Stimulated activated naive B cell treated with anti-CD40 and anti-IgM and Interleukin-4, amounts not matched to agents 10 μg/mL and 1 μg/mL and 100 μg/mL, for 72 hours (primary cell): ENCODE data around the gene GCA.
A peak's percentile ranks its signal among the peaks of the same experiment; 100 is the strongest.

ENCODE experiments used
- ATAC-seq, 2 donors: fragments of 150-1000 bp; cut with Tn5 transposase; replicated peaks; 2 replicates each; pipeline ENCODE4 v1.10.0; 2021; ENCODE audit warnings: moderate library complexity in 1 of 2
- DNase-seq: peaks from one replicate; pipeline ENCODE4 v3.0.0; 2021
- H3K27ac Mint-ChIP-seq: one replicate; pipeline ENCODE4 v1.8.0; 2022; ENCODE audit warnings: mild to moderate bottlenecking, mixed read lengths
- H3K27me3 Mint-ChIP-seq, 2 donors: one replicate each; pipeline ENCODE4 v1.8.0; 2022; ENCODE audit warnings: mixed read lengths in 2 of 2
- H3K36me3 Mint-ChIP-seq, 2 donors: one replicate each; pipeline ENCODE4 v1.8.0; 2022; ENCODE audit warnings: mixed read lengths in 2 of 2, mild to moderate bottlenecking in 1 of 2
- H3K4me1 Mint-ChIP-seq, 2 donors: one replicate each; pipeline ENCODE4 v1.8.0; 2022; ENCODE audit warnings: mixed read lengths in 2 of 2, mild to moderate bottlenecking in 1 of 2
- H3K4me3 Mint-ChIP-seq, 2 donors: one replicate each; pipeline ENCODE4 v1.8.0; 2022; ENCODE audit warnings: mild to moderate bottlenecking in 2 of 2, mixed read lengths in 2 of 2, moderate library complexity in 1 of 2
- H3K9me3 Mint-ChIP-seq, 2 donors: one replicate each; pipeline ENCODE4 v1.8.0; 2022; ENCODE audit warnings: mixed read lengths in 2 of 2, mild to moderate bottlenecking in 1 of 2

Gene GCA

GRCh38 chr2:162317861-162318327 is 26.0 kb upstream of the GCA start:
- H3K36me3 Mint-ChIP-seq, result peaks cover 9 to 16% of the 10 kb centered on the region in 2 donors
- peak overlapping the region; percentile 99 for H3K27ac Mint-ChIP-seq
- DNase-seq (peak; percentile 36), ATAC-seq (peak; percentile 2 to 5)
- H3K9me3 Mint-ChIP-seq, result no peaks in the 10 kb centered on the region
- peaks cover 30 to 60% of the 10 kb centered on the region in 2 donors for H3K4me1 Mint-ChIP-seq
- H3K4me3 Mint-ChIP-seq, result peak overlapping the region; percentile 93 to 96
- no peaks in the 10 kb centered on the region for H3K27me3 Mint-ChIP-seq

GRCh38 chr2:162318328-162319180 is 25.4 kb upstream of the GCA start, which contains the start of gene IFIH1:
Gene IFIH1 (minus strand): TSS chr2:162318684. CDS start chr2:162318307, 377 bp downstream.
- Mint-ChIP-seq H3K27ac (peak within 1 kb of the TSS; percentile 99), H3K36me3 (peaks cover 9 to 16% of the 10 kb centered on the region in 2 donors), H3K9me3 (no peaks in the 10 kb centered on the region), H3K4me1 (peaks cover 30 to 59% of the 10 kb centered on the region in 2 donors), H3K4me3 (peak within 1 kb of the TSS; percentile 93 to 96), H3K27me3 (no peaks in the 10 kb centered on the region)
- DNase-seq (peak; percentile 88), ATAC-seq (peak; percentile 94 to 95)

GRCh38 chr2:162320864-162321517 is 22.9 kb upstream of the GCA start:
- DNase-seq (no peak), ATAC-seq (no peak)
- Mint-ChIP-seq H3K4me1 (peaks cover 20 to 35% of the 10 kb centered on the region in 2 donors), H3K4me3 (no peak overlapping the region), H3K36me3 (peaks cover 2 to 12% of the 10 kb centered on the region in 2 donors), H3K9me3 (no peaks in the 10 kb centered on the region), H3K27me3 (no peaks in the 10 kb centered on the region), H3K27ac (peak overlapping the region; percentile 51)

GRCh38 chr2:162324953-162325352 is 19.0 kb upstream of the GCA start:
- ATAC-seq (no peak), DNase-seq (no peak)
- Mint-ChIP-seq H3K27ac (no peak overlapping the region), H3K36me3 (peaks cover 2 to 9% of the 10 kb centered on the region in 2 donors), H3K4me3 (no peak overlapping the region), H3K4me1 (peaks cover 10 to 16% of the 10 kb centered on the region in 2 donors), H3K9me3 (no peaks in the 10 kb centered on the region), H3K27me3 (no peaks in the 10 kb centered on the region)

GRCh38 chr2:162327134-162327769 is 16.7 kb upstream of the GCA start:
- peaks cover 0 to 10% of the 10 kb centered on the region in 2 donors for H3K4me1 Mint-ChIP-seq
- peak in 1 of 2 donors; percentile 38 for ATAC-seq
- no peak for DNase-seq
- H3K9me3 Mint-ChIP-seq, result no peaks in the 10 kb centered on the region
- H3K27ac Mint-ChIP-seq, result no peak overlapping the region
- H3K4me3 Mint-ChIP-seq, result peak overlapping the region in 1 of 2 donors; percentile 17
- no peaks in the 10 kb centered on the region for H3K27me3 Mint-ChIP-seq
- H3K36me3 Mint-ChIP-seq, result peaks cover 2 to 9% of the 10 kb centered on the region in 2 donors

- no peak for DNase-seq
- Mint-ChIP-seq H3K4me3 (peak overlapping the region in 1 of 2 donors; percentile 17), H3K27ac (no peak overlapping the region), H3K36me3 (peaks cover 2 to 9% of the 10 kb centered on the region in 2 donors), H3K27me3 (no peaks in the 10 kb centered on the region), H3K9me3 (no peaks in the 10 kb centered on the region), H3K4me1 (peaks cover 0 to 10% of the 10 kb centered on the region in 2 donors)
- no peak for ATAC-seq
Measured at GRCh38 chr2:162327806-162328205, 16.1 kb upstream of the GCA start.

GRCh38 chr2:162328424-162329157 is 15.3 kb upstream of the GCA start:
- peaks cover 0 to 10% of the 10 kb centered on the region in 2 donors for H3K4me1 Mint-ChIP-seq
- DNase-seq (no peak), ATAC-seq (peak; percentile 68 to 81)
- peak overlapping the region; percentile 84 for H3K27ac Mint-ChIP-seq
- H3K27me3 Mint-ChIP-seq, result no peaks in the 10 kb centered on the region
- H3K36me3 Mint-ChIP-seq, result peaks cover 2 to 9% of the 10 kb centered on the region in 2 donors
- H3K4me3 Mint-ChIP-seq, result peak overlapping the region; percentile 64 to 67
- H3K9me3 Mint-ChIP-seq, result no peaks in the 10 kb centered on the region

- Mint-ChIP-seq H3K27me3 (no peaks in the 10 kb centered on the region), H3K4me3 (no peak overlapping the region), H3K4me1 (peaks cover 0 to 11% of the 10 kb centered on the region in 2 donors), H3K27ac (no peak overlapping the region), H3K36me3 (no peaks in the 10 kb centered on the region), H3K9me3 (no peaks in the 10 kb centered on the region)
- ATAC-seq (no peak), DNase-seq (no peak)
Measured at GRCh38 chr2:162330881-162331280, 13.1 kb upstream of the GCA start.

- no peak overlapping the region for H3K27ac Mint-ChIP-seq
- no peak overlapping the region for H3K4me3 Mint-ChIP-seq
- H3K36me3 Mint-ChIP-seq, result peaks cover 0 to 3% of the 10 kb centered on the region in 2 donors
- ATAC-seq (peak; percentile 54 to 59), DNase-seq (no peak)
- no peaks in the 10 kb centered on the region for H3K9me3 Mint-ChIP-seq
- H3K27me3 Mint-ChIP-seq, result no peaks in the 10 kb centered on the region
- peaks cover 0 to 3% of the 10 kb centered on the region in 2 donors for H3K4me1 Mint-ChIP-seq
Measured at GRCh38 chr2:162333968-162334367, 10.0 kb upstream of the GCA start.

- peaks cover 0 to 3% of the 10 kb centered on the region in 2 donors for H3K36me3 Mint-ChIP-seq
- no peaks in the 10 kb centered on the region for H3K27me3 Mint-ChIP-seq
- H3K9me3 Mint-ChIP-seq, result no peaks in the 10 kb centered on the region
- H3K4me3 Mint-ChIP-seq, result no peak overlapping the region
- no peak for ATAC-seq
- peaks cover 0 to 2% of the 10 kb centered on the region in 2 donors for H3K4me1 Mint-ChIP-seq
- DNase-seq, result no peak
- H3K27ac Mint-ChIP-seq, result no peak overlapping the region
Measured at GRCh38 chr2:162337868-162338267, 6.1 kb upstream of the GCA start.

- Mint-ChIP-seq H3K9me3 (no peaks in the 10 kb centered on the region), H3K27me3 (no peaks in the 10 kb centered on the region), H3K4me1 (peaks cover 5% of the 10 kb centered on the region in 2 donors), H3K36me3 (peaks cover 0 to 3% of the 10 kb centered on the region in 2 donors), H3K4me3 (no peak overlapping the region), H3K27ac (no peak overlapping the region)
- ATAC-seq, result no peak
- no peak for DNase-seq
Measured at GRCh38 chr2:162340822-162341221, 3.1 kb upstream of the GCA start.

- Mint-ChIP-seq H3K4me3 (no peak overlapping the region), H3K9me3 (no peaks in the 10 kb centered on the region), H3K36me3 (peaks cover 0 to 1% of the 10 kb centered on the region in 2 donors), H3K27me3 (no peaks in the 10 kb centered on the region), H3K27ac (no peak overlapping the region), H3K4me1 (peaks cover 5 to 7% of the 10 kb centered on the region in 2 donors)
- DNase-seq (no peak), ATAC-seq (no peak)
Measured at GRCh38 chr2:162342321-162342720, 1.6 kb upstream of the GCA start.

- no peak overlapping the region for H3K4me3 Mint-ChIP-seq
Measured at GRCh38 chr2:162342841-162343240, 1.1 kb upstream of the GCA start.

GRCh38 chr2:162343492-162343823 is 474 bp upstream of the GCA start:
- no peak for ATAC-seq
- H3K27ac Mint-ChIP-seq, result peak overlapping the region; percentile 93

More at GRCh38 chr2:162342841-162343240, 1.1 kb upstream of the GCA start:
- no peaks in the 10 kb centered on the region for H3K36me3 Mint-ChIP-seq
- ATAC-seq (no peak), DNase-seq (no peak)
- H3K9me3 Mint-ChIP-seq, result no peaks in the 10 kb centered on the region
- H3K27ac Mint-ChIP-seq, result no peak overlapping the region
- H3K4me1 Mint-ChIP-seq, result peaks cover 5 to 7% of the 10 kb centered on the region in 2 donors
- no peaks in the 10 kb centered on the region for H3K27me3 Mint-ChIP-seq

More at GRCh38 chr2:162343492-162343823, 474 bp upstream of the GCA start:
- H3K9me3 Mint-ChIP-seq, result no peaks in the 10 kb centered on the region
- peaks cover 5 to 7% of the 10 kb centered on the region in 2 donors for H3K4me1 Mint-ChIP-seq
- no peaks in the 10 kb centered on the region for H3K36me3 Mint-ChIP-seq
- DNase-seq, result no peak
- peak overlapping the region; percentile 95 to 96 for H3K4me3 Mint-ChIP-seq
- no peaks in the 10 kb centered on the region for H3K27me3 Mint-ChIP-seq
